Naive B cell (primary cell): Measurements from ENCODE around the gene LILRB2. TPM values are rescaled to one million over a fixed set of nuclear protein-coding genes. Genes with fewer than 3 reads are reported as not detected.
"Not testable (repeated sequence)": the region's sequence is repeated elsewhere in the genome, so short reads cannot be mapped to it uniquely, and the experiment has no call there.

ENCODE experiments used
- ATAC-seq, 2 donors: fragments of 150-1000 bp; cut with Tn5 transposase; 2 replicates each; pipeline ENCODE4 v1.10.0; 2021; ENCODE audit warnings: low read depth in 2 of 2, mild to moderate bottlenecking in 2 of 2, moderate library complexity in 2 of 2
- DNase-seq: peaks from one replicate; pipeline ENCODE4 v3.0.0; 2022
- H3K27ac Mint-ChIP-seq, 6 donors: one replicate each; pipeline ENCODE4 v1.8.0; 2020 to 2022; ENCODE audit warnings: mild to moderate bottlenecking in 6 of 6, mixed read lengths in 6 of 6, moderate library complexity in 5 of 6, inconsistent platforms in 2 of 6
- H3K27me3 Mint-ChIP-seq, 3 donors: one replicate each; pipeline ENCODE4 v1.8.0; 2021 to 2022; ENCODE audit warnings: mixed read lengths in 3 of 3, mild to moderate bottlenecking in 1 of 3
- H3K36me3 Mint-ChIP-seq, 2 donors: one replicate each; pipeline ENCODE4 v1.8.0; 2020 to 2022; ENCODE audit warnings: mixed read lengths in 2 of 2, inconsistent platforms in 1 of 2, mild to moderate bottlenecking in 1 of 2
- H3K4me1 Mint-ChIP-seq, 3 donors: one replicate each; pipeline ENCODE4 v1.8.0; 2020 to 2022; ENCODE audit warnings: mixed read lengths in 3 of 3, inconsistent platforms in 1 of 3, mild to moderate bottlenecking in 1 of 3, moderate library complexity in 1 of 3
- H3K4me3 Mint-ChIP-seq, 8 donors: one replicate each; pipeline ENCODE4 v1.8.0; 2020 to 2022; ENCODE audit warnings: mild to moderate bottlenecking in 8 of 8, mixed read lengths in 8 of 8, moderate library complexity in 8 of 8, inconsistent platforms in 2 of 8
- H3K9me3 Mint-ChIP-seq, 7 donors: one replicate each; pipeline ENCODE4 v1.8.0; 2020 to 2022; ENCODE audit warnings: mixed read lengths in 7 of 7, mild to moderate bottlenecking in 5 of 7, inconsistent platforms in 2 of 7, moderate library complexity in 1 of 7
- polyA plus RNA-seq, 6 donors: library from polyadenylated mRNA; unstranded; fragments of 300-500 nt; fragmentation: Illumina TruSeq; gene quantifications; one replicate each; pipeline ENCODE4 v1.2.3, GENCODE V29; 2021; ENCODE audit warnings: low read depth in 6 of 6

LILRB2 gene
- 1 to 10 TPM in 2 of 6 donors, under 1 TPM in 3, not detected in 1; 0.36 to 1.6 (median 0.76) TPM for polyA plus RNA-seq

GRCh38 chr19:54281007-54281728 lies at the start of gene LILRB2:
TSS of gene LILRB2 (minus strand) at chr19:54281110. CDS start at chr19:54280496, 614 bp downstream.
- peaks cover 0 to 2% (median 0%) of the 10 kb centered on the region in 7 donors for H3K9me3 Mint-ChIP-seq
- no peaks in the 10 kb centered on the region for H3K36me3 Mint-ChIP-seq
- peak within 1 kb of the TSS in 7 of 8 donors; percentile 64 to 90 (median 79) for H3K4me3 Mint-ChIP-seq
- peak; percentile 8 to 29 for ATAC-seq
- H3K27me3 Mint-ChIP-seq: peaks cover 27 to 49% (median 30%) of the 10 kb centered on the region in 3 donors
- peak within 1 kb of the TSS in 4 of 6 donors; percentile 21 to 90 (median 67) for H3K27ac Mint-ChIP-seq
- peak; percentile 63 for DNase-seq
- peaks cover 48 to 65% (median 54%) of the 10 kb centered on the region in 3 donors for H3K4me1 Mint-ChIP-seq

GRCh38 chr19:54329476-54330165 lies 48.7 kb upstream of the LILRB2 start:
- H3K27ac Mint-ChIP-seq: peak overlapping the region in 3 of 6 donors; percentile 82 to 93 (median 87)
- peak overlapping the region in 2 of 8 donors; percentile 19 to 77 for H3K4me3 Mint-ChIP-seq
- H3K4me1 Mint-ChIP-seq: peaks cover 47 to 74% (median 57%) of the 10 kb centered on the region in 3 donors
- peaks cover 0 to 6% (median 0%) of the 10 kb centered on the region in 7 donors for H3K9me3 Mint-ChIP-seq
- no peaks in the 10 kb centered on the region for H3K27me3 Mint-ChIP-seq
- ATAC-seq (no peak), DNase-seq (no peak)
- no peaks in the 10 kb centered on the region for H3K36me3 Mint-ChIP-seq

GRCh38 chr19:54328781-54329180 lies 47.9 kb upstream of the LILRB2 start:
- not testable (repeated sequence) for H3K36me3 Mint-ChIP-seq, H3K9me3 Mint-ChIP-seq, ATAC-seq, DNase-seq, H3K27me3 Mint-ChIP-seq
- H3K4me1 Mint-ChIP-seq: peaks cover 43 to 67% (median 52%) of the 10 kb centered on the region in 3 donors
- peak overlapping the region in 3 of 8 donors; percentile 64 to 79 (median 70) for H3K4me3 Mint-ChIP-seq
- peak overlapping the region in 4 of 6 donors; percentile 54 to 97 (median 94) for H3K27ac Mint-ChIP-seq

GRCh38 chr19:54325631-54326030 lies 44.7 kb upstream of the LILRB2 start:
- DNase-seq (no peak), ATAC-seq (peak in 1 of 2 donors; percentile 25)
- H3K4me3 Mint-ChIP-seq: peak overlapping the region in 3 of 8 donors; percentile 8 to 51 (median 40)
- H3K4me1 Mint-ChIP-seq: peaks cover 34 to 55% (median 40%) of the 10 kb centered on the region in 3 donors
- peak overlapping the region; percentile 26 to 70 (median 50) for H3K27ac Mint-ChIP-seq
- no peaks in the 10 kb centered on the region for H3K36me3 Mint-ChIP-seq
- H3K27me3 Mint-ChIP-seq: peaks cover 0 to 8% (median 0%) of the 10 kb centered on the region in 3 donors
- peaks cover 0 to 6% (median 0%) of the 10 kb centered on the region in 7 donors for H3K9me3 Mint-ChIP-seq

- H3K4me1 Mint-ChIP-seq: peaks cover 34 to 57% (median 42%) of the 10 kb centered on the region in 3 donors
- peaks cover 0 to 6% (median 0%) of the 10 kb centered on the region in 7 donors for H3K9me3 Mint-ChIP-seq
- no peaks in the 10 kb centered on the region for H3K36me3 Mint-ChIP-seq
- peak overlapping the region in 5 of 6 donors; percentile 5 to 88 (median 31) for H3K27ac Mint-ChIP-seq
- H3K4me3 Mint-ChIP-seq: peak overlapping the region in 3 of 8 donors; percentile 10 to 32 (median 29)
- peaks cover 0 to 8% (median 0%) of the 10 kb centered on the region in 3 donors for H3K27me3 Mint-ChIP-seq
- ATAC-seq: peak; percentile 47 to 59
- DNase-seq: peak; percentile 70
Observed at GRCh38 chr19:54325194-54325621, 44.3 kb upstream of the LILRB2 start.

- no peak overlapping the region for H3K4me3 Mint-ChIP-seq
- H3K4me1 Mint-ChIP-seq: peaks cover 30 to 54% (median 42%) of the 10 kb centered on the region in 3 donors
- peak overlapping the region in 1 of 6 donors; percentile 59 for H3K27ac Mint-ChIP-seq
- DNase-seq (no peak), ATAC-seq (no peak)
- H3K36me3 Mint-ChIP-seq: no peaks in the 10 kb centered on the region
- peaks cover 0 to 8% (median 2%) of the 10 kb centered on the region in 3 donors for H3K27me3 Mint-ChIP-seq
- H3K9me3 Mint-ChIP-seq: peaks cover 0 to 6% (median 0%) of the 10 kb centered on the region in 7 donors
Observed at GRCh38 chr19:54324071-54324470, 43.2 kb upstream of the LILRB2 start.

GRCh38 chr19:54322934-54323333 lies 42.0 kb upstream of the LILRB2 start:
- not testable (repeated sequence) for H3K36me3 Mint-ChIP-seq, H3K27ac Mint-ChIP-seq, DNase-seq, H3K27me3 Mint-ChIP-seq, ATAC-seq, H3K4me3 Mint-ChIP-seq, H3K9me3 Mint-ChIP-seq
- peaks cover 23 to 52% (median 31%) of the 10 kb centered on the region in 3 donors for H3K4me1 Mint-ChIP-seq

GRCh38 chr19:54322295-54322694 lies 41.4 kb upstream of the LILRB2 start:
- not testable (repeated sequence) for H3K4me3 Mint-ChIP-seq, H3K36me3 Mint-ChIP-seq, ATAC-seq, H3K27me3 Mint-ChIP-seq, H3K9me3 Mint-ChIP-seq, DNase-seq
- Mint-ChIP-seq H3K27ac (peak overlapping the region in 2 of 6 donors; percentile 61 to 89), H3K4me1 (peaks cover 20 to 52% (median 27%) of the 10 kb centered on the region in 3 donors)

GRCh38 chr19:54319892-54320670 lies 39.2 kb upstream of the LILRB2 start:
- DNase-seq: no peak
- Mint-ChIP-seq H3K36me3 (no peaks in the 10 kb centered on the region), H3K4me3 (no peak overlapping the region), H3K27me3 (peaks cover 11 to 16% (median 13%) of the 10 kb centered on the region in 3 donors), H3K4me1 (peaks cover 6 to 30% (median 16%) of the 10 kb centered on the region in 3 donors), H3K9me3 (no peaks in the 10 kb centered on the region), H3K27ac (peak overlapping the region in 4 of 6 donors; percentile 13 to 84 (median 59))
- no peak for ATAC-seq

GRCh38 chr19:54319049-54319448 lies 38.1 kb upstream of the LILRB2 start:
- Mint-ChIP-seq H3K4me3 (peak overlapping the region in 5 of 8 donors; percentile 17 to 81 (median 61)), H3K27ac (peak overlapping the region in 5 of 6 donors; percentile 6 to 95 (median 80)), H3K9me3 (no peaks in the 10 kb centered on the region), H3K36me3 (no peaks in the 10 kb centered on the region), H3K27me3 (peaks cover 17 to 23% (median 18%) of the 10 kb centered on the region in 3 donors), H3K4me1 (peaks cover 4 to 27% (median 12%) of the 10 kb centered on the region in 3 donors)
- ATAC-seq (peak; percentile 93 to 97), DNase-seq (peak; percentile 84)

GRCh38 chr19:54317965-54318240 lies 37.0 kb upstream of the LILRB2 start:
- ATAC-seq (no peak), DNase-seq (no peak)
- Mint-ChIP-seq H3K27me3 (peaks cover 23 to 34% (median 27%) of the 10 kb centered on the region in 3 donors), H3K9me3 (no peaks in the 10 kb centered on the region), H3K4me3 (no peak overlapping the region), H3K4me1 (peaks cover 5 to 30% (median 14%) of the 10 kb centered on the region in 3 donors), H3K27ac (peak overlapping the region in 3 of 6 donors; percentile 86 to 94 (median 92)), H3K36me3 (no peaks in the 10 kb centered on the region)

- peaks cover 29 to 40% (median 33%) of the 10 kb centered on the region in 3 donors for H3K27me3 Mint-ChIP-seq
- DNase-seq (no peak), ATAC-seq (no peak)
- H3K4me3 Mint-ChIP-seq: peak overlapping the region in 2 of 8 donors; percentile 12 to 20
- H3K27ac Mint-ChIP-seq: peak overlapping the region in 5 of 6 donors; percentile 73 to 94 (median 88)
- H3K9me3 Mint-ChIP-seq: no peaks in the 10 kb centered on the region
- H3K36me3 Mint-ChIP-seq: no peaks in the 10 kb centered on the region
- H3K4me1 Mint-ChIP-seq: peaks cover 10 to 35% (median 20%) of the 10 kb centered on the region in 3 donors
Observed at GRCh38 chr19:54317108-54317964, 36.4 kb upstream of the LILRB2 start.
